WERI-Rb-1 (cell line): Measurements from ENCODE around the gene RNF19B.

Source experiments
- DNase-seq: peaks from one replicate; pipeline ENCODE4 v3.0.0-alpha.2; 2020
- H3K27ac ChIP-seq: fragments of 250-450 bp; sonication (Bioruptor Pico); 2 replicates; pipeline ENCODE4 v1.5.1; 2020; ENCODE audit warnings: mild to moderate bottlenecking, moderate library complexity
- H3K27me3 ChIP-seq: fragments of 250-450 bp; sonication (Bioruptor Pico); 2 replicates; pipeline ENCODE4 v1.5.1; 2021; ENCODE audit warnings: mild to moderate bottlenecking, low read depth, moderate library complexity; ENCODE audit not compliant: insufficient read depth, severe bottlenecking
- H3K36me3 ChIP-seq: fragments of 250-450 bp; sonication (Bioruptor Pico); 2 replicates; pipeline ENCODE4 v1.5.1; 2020; ENCODE audit warnings: mild to moderate bottlenecking, moderate library complexity
- H3K4me3 ChIP-seq: 2 replicates; pipeline ENCODE4 v1.5.1; 2011; ENCODE audit warnings: low read depth, mild to moderate bottlenecking, control low read depth, low read length
- H3K9me3 ChIP-seq: fragments of 250-450 bp; sonication (Bioruptor Pico); 2 replicates; pipeline ENCODE4 v1.5.1; 2021; ENCODE audit warnings: mild to moderate bottlenecking, moderate library complexity; ENCODE audit not compliant: severe bottlenecking
- CTCF ChIP-seq: IDR thresholded peaks from 2 replicates; pipeline ENCODE4 v1.5.1; 2011; ENCODE audit warnings: low read depth, mild to moderate bottlenecking, control low read depth, inconsistent platforms, low read length

Gene RNF19B

GRCh38 chr1:32891241-32891570 lies 73.4 kb downstream of the RNF19B start:
- H3K27me3 ChIP-seq: no peaks in the 10 kb centered on the region
- no peaks in the 10 kb centered on the region for H3K9me3 ChIP-seq
- no peak for DNase-seq
- no peak overlapping the region for H3K4me3 ChIP-seq
- TF ChIP-seq CTCF: no peak
- peaks cover 44% of the 10 kb centered on the region for H3K36me3 ChIP-seq
- H3K27ac ChIP-seq: peak overlapping the region; percentile 9; the same call in 1 of the 2 replicates

GRCh38 chr1:32890516-32891240 lies 73.9 kb downstream of the RNF19B start:
- no peaks in the 10 kb centered on the region for H3K9me3 ChIP-seq
- no peak for TF ChIP-seq CTCF
- peaks cover 39% of the 10 kb centered on the region for H3K36me3 ChIP-seq
- peak overlapping the region; percentile 36 for H3K27ac ChIP-seq
- DNase-seq: peak; percentile 55
- no peak overlapping the region for H3K4me3 ChIP-seq
- H3K27me3 ChIP-seq: no peaks in the 10 kb centered on the region

GRCh38 chr1:32889731-32890278 lies 74.8 kb downstream of the RNF19B start:
- no peak for DNase-seq
- no peak for TF ChIP-seq CTCF
- H3K9me3 ChIP-seq: no peaks in the 10 kb centered on the region
- H3K27me3 ChIP-seq: no peaks in the 10 kb centered on the region
- no peak overlapping the region for H3K4me3 ChIP-seq
- H3K27ac ChIP-seq: peak overlapping the region; percentile 5
- H3K36me3 ChIP-seq: peaks cover 30% of the 10 kb centered on the region

- DNase-seq: no peak
- Histone ChIP-seq H3K9me3 (no peaks in the 10 kb centered on the region), H3K4me3 (no peak overlapping the region), H3K36me3 (peaks cover 27% of the 10 kb centered on the region), H3K27ac (no peak overlapping the region), H3K27me3 (no peaks in the 10 kb centered on the region)
- no peak for TF ChIP-seq CTCF
Observed at GRCh38 chr1:32888677-32889420, 75.8 kb downstream of the RNF19B start.

- no peak overlapping the region for H3K27ac ChIP-seq
- no peaks in the 10 kb centered on the region for H3K27me3 ChIP-seq
- DNase-seq: no peak
- H3K4me3 ChIP-seq: no peak overlapping the region
- TF ChIP-seq CTCF: no peak
- peaks cover 32% of the 10 kb centered on the region for H3K36me3 ChIP-seq
- no peaks in the 10 kb centered on the region for H3K9me3 ChIP-seq
Observed at GRCh38 chr1:32888134-32888533, 76.5 kb downstream of the RNF19B start.
